SKM-1 treated with dmso at 0.1 percent for 144 hours (cell line): Measurements from ENCODE around the gene ZSCAN5C.
"Not testable (repeated sequence)": the region's sequence is repeated elsewhere in the genome, so short reads cannot be mapped to it uniquely, and the experiment has no call there.

Experiments
- DNase-seq: peaks from one replicate; lab custom pipeline; 2025; ENCODE audit not compliant: unreplicated experiment; lab: John Stamatoyannopoulos, UW

The ZSCAN5C gene

GRCh38 chr19:56201973-56202372, at the start of gene ZSCAN5C:
Gene ZSCAN5C (plus strand): TSS chr19:56202273. CDS start chr19:56205914, 3,641 bp downstream.
- DNase-seq, result no peak

GRCh38 chr19:56152644-56153043, 49.4 kb upstream of the ZSCAN5C start:
- no peak for DNase-seq

- DNase-seq, result no peak
These were observed 48.6 kb upstream of the ZSCAN5C start for GRCh38 chr19:56153507-56153906.

DNA sequence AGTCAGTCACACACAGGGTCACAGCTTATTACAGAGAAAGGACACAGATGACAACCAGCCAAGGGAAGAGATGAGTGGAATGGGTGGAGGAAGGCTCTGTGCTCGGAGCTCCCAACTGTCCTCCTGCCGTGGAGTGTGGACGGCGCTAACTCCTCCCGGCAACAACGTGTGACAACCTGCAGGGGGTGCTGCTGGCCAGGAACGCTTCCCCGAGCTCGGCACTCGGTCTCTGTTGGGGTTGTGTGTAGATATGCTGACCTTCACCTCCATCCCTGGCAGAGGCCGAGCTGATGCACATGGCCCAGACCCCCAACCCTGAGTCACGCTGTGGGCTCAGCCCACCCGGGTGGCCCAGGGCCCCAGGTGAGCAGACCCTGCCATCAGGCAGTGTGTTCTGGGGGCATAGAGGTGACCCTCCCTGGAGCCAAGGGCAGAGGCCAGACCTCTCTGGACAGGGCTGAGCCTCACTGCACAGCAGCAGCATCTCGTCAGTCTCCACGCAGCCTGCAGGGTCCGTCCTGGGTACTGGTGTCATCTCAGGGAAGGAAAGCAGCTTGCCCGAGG, 46.9 kb upstream of the ZSCAN5C start:
- DNase-seq, result no peak

DNA sequence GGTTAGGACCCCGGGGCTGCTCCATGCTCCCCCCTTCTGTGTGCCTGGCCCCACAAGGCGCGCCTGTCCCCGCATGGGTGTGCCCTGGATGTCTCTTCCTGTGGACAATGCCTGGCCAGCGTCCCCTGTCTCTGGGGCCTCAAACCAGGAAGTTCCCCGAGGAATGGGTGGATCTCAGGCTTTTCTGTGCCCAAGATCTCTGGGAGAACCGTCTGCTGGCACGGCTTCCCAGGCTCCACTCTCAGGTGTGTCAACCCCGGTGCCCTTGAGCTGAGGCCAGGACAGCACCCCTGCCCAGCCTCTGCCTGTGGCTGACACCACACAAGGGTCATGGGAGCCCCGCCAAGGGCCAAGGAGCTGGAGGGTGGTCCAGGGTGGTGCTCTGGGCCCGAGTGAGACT, 45.3 kb upstream of the ZSCAN5C start:
- DNase-seq, result no peak

DNA sequence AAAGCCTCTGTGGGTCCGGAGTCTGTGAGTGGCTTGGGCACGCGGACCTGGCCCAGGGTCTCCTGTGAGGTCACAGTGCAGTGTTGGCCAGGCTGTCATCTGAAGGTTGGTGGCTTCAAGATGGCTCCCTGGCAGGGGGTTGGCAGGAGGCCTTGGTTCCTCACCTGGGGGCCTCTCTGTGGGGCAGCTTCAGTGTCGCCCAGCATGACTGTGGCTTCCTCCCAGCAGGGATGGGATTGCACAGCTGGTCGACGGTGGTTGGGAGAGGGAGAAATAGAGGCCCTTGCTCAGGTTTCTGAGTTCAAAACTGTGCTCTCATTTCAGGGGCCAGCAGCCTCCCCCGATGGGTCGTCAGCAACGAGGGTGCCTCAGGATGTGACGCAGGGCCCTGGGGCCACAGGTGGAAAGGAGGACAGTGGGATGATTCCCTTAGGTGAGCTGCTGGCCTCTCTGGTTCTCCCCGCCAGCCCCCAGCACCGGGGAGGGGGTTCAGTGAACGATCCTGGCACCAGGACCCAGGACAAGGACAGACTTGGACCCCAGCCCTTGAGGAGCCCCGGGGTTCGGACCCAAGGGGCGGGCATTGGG, 43.8 kb upstream of the ZSCAN5C start:
- DNase-seq, result no peak

DNA sequence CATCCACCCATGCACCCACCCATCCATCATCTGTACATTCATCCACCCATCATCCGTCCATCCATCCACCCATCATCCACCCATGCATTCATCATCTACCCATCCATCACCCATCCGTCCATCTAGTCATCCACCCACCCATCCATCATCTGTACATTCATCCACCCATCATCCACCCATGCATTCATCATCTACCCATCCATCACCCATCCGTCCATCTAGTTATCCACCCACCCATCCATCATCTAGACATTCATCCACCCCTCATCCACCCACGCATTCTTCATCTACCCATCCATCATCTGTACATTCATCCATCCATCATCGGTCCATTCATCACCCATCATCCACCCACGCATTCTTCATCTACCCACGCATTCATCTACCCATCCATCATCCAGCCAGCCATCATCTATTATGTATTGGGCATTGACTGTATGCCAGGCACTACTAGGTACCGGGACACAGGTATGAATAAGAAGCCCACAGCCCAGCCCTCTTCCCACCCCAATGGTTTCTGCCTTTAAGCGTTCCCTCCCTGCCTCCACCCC, 43.0 kb upstream of the ZSCAN5C start:
- DNase-seq, result no peak

DNA sequence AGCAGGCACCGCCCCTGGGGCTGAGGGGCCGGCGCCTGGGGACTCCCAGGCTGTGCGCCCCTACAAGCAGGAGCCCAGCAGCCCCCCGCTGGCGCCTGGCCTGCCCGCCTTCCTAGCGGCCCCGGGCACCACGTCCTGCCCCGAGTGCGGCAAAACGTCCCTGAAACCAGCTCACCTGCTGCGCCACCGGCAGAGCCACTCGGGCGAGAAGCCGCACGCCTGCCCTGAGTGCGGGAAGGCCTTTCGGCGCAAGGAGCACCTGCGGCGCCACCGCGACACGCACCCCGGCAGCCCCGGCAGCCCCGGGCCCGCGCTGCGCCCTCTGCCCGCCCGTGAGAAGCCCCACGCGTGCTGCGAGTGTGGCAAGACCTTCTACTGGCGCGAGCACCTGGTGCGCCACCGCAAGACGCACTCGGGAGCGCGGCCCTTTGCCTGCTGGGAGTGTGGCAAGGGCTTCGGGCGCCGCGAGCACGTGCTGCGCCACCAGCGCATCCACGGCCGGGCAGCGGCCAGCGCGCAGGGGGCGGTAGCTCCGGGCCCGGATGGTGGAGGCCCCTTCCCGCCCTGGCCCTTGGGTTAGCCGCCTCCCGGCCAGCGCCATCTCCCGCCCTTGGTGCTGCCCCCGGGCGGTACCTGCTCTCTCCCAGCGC, 42.3 kb upstream of the ZSCAN5C start:
- no peak for DNase-seq

- DNase-seq, result no peak
These were observed 40.5 kb upstream of the ZSCAN5C start for GRCh38 chr19:56161534-56161933.

DNA sequence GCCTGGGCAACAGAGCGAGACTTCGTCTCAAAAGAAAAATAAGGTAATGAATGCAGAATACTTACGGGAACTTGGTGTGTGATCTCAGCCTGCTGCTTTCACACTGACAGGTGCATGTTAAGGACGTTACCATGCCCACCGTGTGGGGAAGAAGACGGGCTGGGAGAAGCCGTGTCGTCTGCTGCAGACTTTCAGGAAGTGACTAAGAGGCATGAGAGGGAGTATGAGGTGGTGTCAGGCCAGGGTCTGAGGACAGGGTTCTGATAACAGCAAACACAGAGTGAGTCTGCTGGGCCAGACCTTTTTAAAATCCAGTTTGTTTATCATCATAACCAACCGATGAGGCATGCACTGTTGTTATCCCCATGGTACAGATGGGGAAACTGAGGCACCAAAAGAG, 39.8 kb upstream of the ZSCAN5C start:
- no peak for DNase-seq

- DNase-seq, result no peak
These were observed 39.0 kb upstream of the ZSCAN5C start for GRCh38 chr19:56163097-56163496.

GRCh38 chr19:56167064-56167578, 35.0 kb upstream of the ZSCAN5C start:
- no peak for DNase-seq

- DNase-seq, result no peak
These were observed 31.8 kb upstream of the ZSCAN5C start for GRCh38 chr19:56170261-56170660.

GRCh38 chr19:56174086-56174485, 28.0 kb upstream of the ZSCAN5C start:
- DNase-seq, result no peak

DNA sequence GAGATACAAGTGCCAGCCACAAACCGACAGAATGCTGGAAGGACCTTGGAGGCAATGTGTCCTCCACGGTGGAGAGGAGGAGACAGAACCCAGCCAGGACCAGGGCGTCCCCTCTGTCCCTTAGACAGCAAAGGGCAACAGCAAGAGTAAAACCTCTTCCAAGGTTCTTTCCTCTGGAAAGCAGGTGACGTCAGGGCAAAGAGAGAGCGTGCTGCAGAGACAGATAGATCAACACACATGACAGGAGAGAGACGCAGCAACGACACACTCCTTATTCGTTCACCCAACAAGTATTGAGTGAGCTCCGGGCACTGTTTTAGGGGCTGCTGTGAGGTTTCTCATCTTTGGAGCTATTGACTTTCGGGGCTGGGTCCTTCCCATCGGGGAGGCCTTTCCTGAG, 27.5 kb upstream of the ZSCAN5C start:
- no peak for DNase-seq

DNA sequence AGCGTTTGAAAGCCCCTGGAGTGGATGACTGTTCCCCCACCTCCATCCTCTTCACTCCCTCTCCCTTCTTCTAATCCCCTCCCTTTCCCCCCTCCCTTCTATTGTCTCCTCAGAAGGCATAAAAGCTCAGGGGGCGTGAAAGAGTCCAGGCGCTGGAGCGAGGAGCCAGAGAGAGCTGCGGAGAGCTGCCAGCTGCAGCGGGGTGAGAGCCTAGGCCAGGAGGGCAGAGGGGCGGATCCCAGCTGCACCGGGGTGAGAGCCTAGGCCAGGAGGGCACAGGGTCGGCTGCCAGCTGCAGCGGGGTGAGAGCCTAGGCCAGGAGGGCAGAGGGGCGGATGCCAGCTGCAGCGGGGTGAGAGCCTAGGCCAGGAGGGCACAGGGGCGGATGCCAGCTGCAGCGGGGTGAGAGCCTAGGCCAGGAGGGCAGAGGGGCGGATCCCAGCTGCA, 26.2 kb upstream of the ZSCAN5C start, which contains the start of gene GALP:
Gene GALP (plus strand): TSS at position 148 of the 447 bp plus-strand sequence. CDS start 1,101 bp downstream, outside the sequence.
- not testable (repeated sequence) for DNase-seq

DNA sequence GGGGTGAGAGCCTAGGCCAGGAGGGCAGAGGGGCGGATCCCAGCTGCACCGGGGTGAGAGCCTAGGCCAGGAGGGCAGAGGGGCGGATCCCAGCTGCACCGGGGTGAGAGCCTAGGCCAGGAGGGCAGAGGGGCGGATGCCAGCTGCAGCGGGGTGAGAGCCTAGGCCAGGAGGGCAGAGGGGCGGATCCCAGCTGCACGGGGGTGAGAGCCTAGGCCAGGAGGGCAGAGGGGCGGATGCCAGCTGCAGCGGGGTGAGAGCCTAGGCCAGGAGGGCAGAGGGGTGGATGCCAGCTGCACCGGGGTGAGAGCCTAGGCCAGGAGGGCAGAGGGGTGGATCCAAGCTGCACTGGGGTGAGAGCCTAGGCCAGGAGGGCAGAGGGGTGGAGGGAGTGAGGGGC, 25.8 kb upstream of the ZSCAN5C start:
- not testable (repeated sequence) for DNase-seq

DNA sequence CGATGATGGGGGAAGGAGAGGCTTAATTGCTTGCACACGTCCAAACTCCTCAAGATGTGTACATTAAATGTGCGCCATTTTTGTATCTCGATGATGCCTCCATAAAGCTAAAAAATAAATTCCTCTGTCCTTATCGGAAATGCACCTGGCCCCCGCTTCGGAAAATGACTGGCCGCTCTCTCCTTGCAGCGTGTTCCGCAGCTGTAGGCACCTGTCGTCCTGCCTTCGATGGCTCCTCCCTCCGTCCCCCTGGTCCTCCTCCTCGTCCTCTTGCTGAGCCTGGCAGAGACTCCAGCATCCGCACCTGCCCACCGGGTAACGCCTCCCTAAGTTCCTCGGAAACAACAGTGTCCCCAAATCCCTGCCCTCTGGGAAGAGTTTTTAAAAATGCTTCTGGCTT, 25.2 kb upstream of the ZSCAN5C start:
- no peak for DNase-seq

GRCh38 chr19:56177564-56178243, 24.4 kb upstream of the ZSCAN5C start:
- DNase-seq, result no peak

DNA sequence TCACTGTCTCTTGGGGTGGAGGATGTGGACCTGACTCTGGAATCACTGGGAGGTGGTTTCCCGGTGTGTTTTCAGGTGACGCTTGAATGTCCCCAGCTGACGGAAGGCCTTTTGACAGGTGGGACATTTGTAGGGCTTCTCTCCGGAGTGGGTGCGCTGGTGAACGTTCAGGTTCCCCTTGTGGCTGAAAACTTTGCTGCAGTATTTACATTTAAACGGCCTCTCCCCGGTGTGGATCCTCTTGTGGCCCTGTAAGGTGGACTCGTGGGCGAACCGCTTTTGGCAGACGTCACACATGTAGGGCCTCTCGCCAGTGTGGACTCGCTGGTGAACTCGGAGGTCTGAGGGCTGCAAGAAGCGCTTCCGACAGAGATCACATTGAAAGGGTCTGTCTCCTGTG, 12.3 kb upstream of the ZSCAN5C start:
- no peak for DNase-seq

GRCh38 chr19:56191115-56191514, 11.0 kb upstream of the ZSCAN5C start:
- DNase-seq, result no peak
